Adrenal gland (tissue), 12 donors: ENCODE data around the gene TRIM24. TPM values are rescaled to one million over a fixed set of nuclear protein-coding genes. Genes with fewer than 3 reads are reported as not detected.

Experiments used
- DNase-seq, 7 donors: peaks; one replicate each; pipeline ENCODE4 v3.0.0-alpha.2; 2019 to 2020
- H3K27ac ChIP-seq, 5 donors: fragments of 200-600 bp; sonication (generic) in 4 of 5; 1 replicate in 3 of 5; 2 replicates in 2 of 5; pipeline versions ENCODE4 v1.5.1 to v1.8.0; 2016 to 2020; ENCODE audit warnings: mild to moderate bottlenecking in 1 of 5
- H3K27me3 ChIP-seq: fragments of 200-600 bp; 2 replicates; pipeline ENCODE4 v1.8.0; 2021
- H3K36me3 ChIP-seq, 2 donors: fragments of 200-600 bp; replicated peaks in 1 of 2; 1 replicate in 1 of 2; 2 replicates in 1 of 2; pipeline versions ENCODE4 v1.5.1 to v1.8.0; 2018 to 2022
- H3K4me1 ChIP-seq, 2 donors: fragments of 200-600 bp; replicated peaks in 1 of 2; 1 replicate in 1 of 2; 2 replicates in 1 of 2; pipeline versions ENCODE4 v1.5.1 to v1.8.0; 2018 to 2021
- H3K4me3 ChIP-seq, 4 donors: fragments of 200-600 bp; sonication (generic) in 3 of 4; one replicate each; pipeline ENCODE4 v1.5.1; 2016 to 2018
- H3K9me3 ChIP-seq, 3 donors: fragments of 200-600 bp; sonication (generic) in 1 of 3; replicated peaks in 1 of 3; 1 replicate in 2 of 3; 2 replicates in 1 of 3; pipeline versions ENCODE4 v1.5.1 to v1.8.0; 2016 to 2021
- CTCF ChIP-seq, 6 experiments: fragments of 450-650 bp in 4 of 6; fragments of 200-600 bp in 2 of 6; sonication (generic) in 1 of 6; IDR thresholded peaks; 1 replicate in 5 of 6; 2 replicates in 1 of 6; pipeline versions ENCODE4 v1.5.1 to v1.8.0; 2016 to 2021; ENCODE audit warnings: antibody characterized with exemption in 6 of 6, mild to moderate bottlenecking in 2 of 6, moderate library complexity in 1 of 6
- POLR2A ChIP-seq, 2 donors: fragments of 450-650 bp; IDR thresholded peaks; one replicate each; pipeline ENCODE4 v1.6.1; 2017; ENCODE audit warnings: antibody characterized with exemption in 2 of 2, mild to moderate bottlenecking in 2 of 2, moderate library complexity in 1 of 2
- WGBS, 4 donors: extraction: QIAGEN DNeasy Blood & Tissue Kit in 2 of 4; methylation state at CpG; one replicate each; pipeline versions ENCODE4 v1.1.5 to v1.1.7; 2013 to 2017; 5-methylcytosine and 5-hydroxymethylcytosine counted together
- intact Hi-C, 2 donors: fragments of 100-400 bp; cut with DNase I; formaldehyde crosslinking; loops; one replicate each; pipeline versions ENCODE4 v1.14.1 to v1.15.0; 2022 to 2023
- polyA plus RNA-seq, 3 donors: library from polyadenylated mRNA; stranded (reverse); fragments of 200-250 nt in 2 of 3; fragments of 350-450 nt in 1 of 3; fragmentation: Illumina TruSeq in 1 of 3; extraction: RNeasy Lipid Tissue Mini Kit (QIAGEN cat#74804) in 1 of 3; gene quantifications; one replicate each; pipeline ENCODE4 v1.2.3, GENCODE V29; 2013 to 2014
- total RNA-seq, 9 donors: library from RNA; depleted of rRNA in 4 of 9; stranded (reverse); fragments of >200 nt in 4 of 9; fragments of 120-200 nt in 1 of 9; fragmentation: NEBNext Ultra II Directional in 1 of 9; extraction: Animal tissue kit (Norgen Biotek cat#: 25700) in 1 of 9; gene quantifications; one replicate each; pipeline versions ENCODE4 v1.1.0 to v1.2.4, GENCODE V29; 2013 to 2023
- donor health status: healthy with polysubstance abuse.
- donor health status: Bipolar disorder and iron deficiency.
- donor health status: DM: yes; HTN: yes; CAD: no.
- donor health status: DM: no; HTN: no; CAD: no.
- donor health status: DM: no; HTN: no; CAD: no.
- donor health status: DM: yes; HTN: yes; CAD: no.

TRIM24 gene
- total and polyA plus RNA-seq, 12 donors, result 22.7 to 103 (median 59.4) TPM

DNA sequence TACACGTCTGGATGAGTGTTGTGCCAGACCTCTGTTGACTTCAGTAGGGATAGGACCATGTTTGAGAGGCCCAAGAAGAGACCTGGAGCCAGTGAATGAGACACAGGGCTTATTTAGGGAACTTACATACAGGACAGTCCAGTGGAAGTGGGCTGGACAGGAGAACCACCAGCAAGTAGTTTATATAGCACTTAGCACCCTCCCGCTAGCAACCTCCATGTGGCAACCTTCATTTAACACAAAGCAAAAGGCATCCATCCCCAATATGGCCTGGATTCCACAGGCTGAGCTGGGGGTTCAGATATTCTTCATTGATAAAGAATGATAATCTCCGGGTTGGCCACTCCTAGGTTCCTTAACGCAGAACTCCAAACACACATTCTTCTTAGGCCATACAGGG is 93.7 kb downstream of the TRIM24 start:
- 89 to 96% (median 94%) methylated on average over 4 of the region's 4 CpGs for WGBS, 4 donors
- no peak for TF ChIP-seq CTCF (IDR thresholded peaks at IDR 0.05)
- no peak for TF ChIP-seq POLR2A (IDR thresholded peaks at IDR 0.05)
- H3K4me3 ChIP-seq, result no peak overlapping the region
- intact Hi-C loops, result no loop called here
- H3K27ac ChIP-seq, result no peak overlapping the region
- H3K36me3 ChIP-seq, result peaks cover 0 to 79% of the 10 kb centered on the region in 2 donors
- peaks cover 0 to 23% (median 19%) of the 10 kb centered on the region in 3 donors for H3K9me3 ChIP-seq
- no peak for DNase-seq
- no peaks in the 10 kb centered on the region for H3K27me3 ChIP-seq
- no peaks in the 10 kb centered on the region for H3K4me1 ChIP-seq

- TF ChIP-seq CTCF (IDR thresholded peaks at IDR 0.05) (no peak), POLR2A (IDR thresholded peaks at IDR 0.05) (no peak)
- Histone ChIP-seq H3K36me3 (peaks cover 0 to 83% of the 10 kb centered on the region in 2 donors), H3K27me3 (no peaks in the 10 kb centered on the region), H3K9me3 (peaks cover 0 to 23% (median 19%) of the 10 kb centered on the region in 3 donors), H3K4me1 (no peaks in the 10 kb centered on the region), H3K27ac (no peak overlapping the region), H3K4me3 (no peak overlapping the region)
- WGBS, 4 donors, result 96 to 97% (median 96%) methylated on average over 4 of the region's 4 CpGs
- no peak for DNase-seq
- intact Hi-C loops, result no loop called here
Measured at GRCh38 chr7:138554674-138555073, 94.6 kb downstream of the TRIM24 start.

GRCh38 chr7:138555684-138556083 is 95.6 kb downstream of the TRIM24 start:
- Histone ChIP-seq H3K9me3 (peaks cover 0 to 23% (median 19%) of the 10 kb centered on the region in 3 donors), H3K27me3 (no peaks in the 10 kb centered on the region), H3K36me3 (peaks cover 0 to 87% of the 10 kb centered on the region in 2 donors), H3K4me1 (no peaks in the 10 kb centered on the region), H3K27ac (no peak overlapping the region), H3K4me3 (no peak overlapping the region)
- no peak for DNase-seq
- 95 to 99% (median 97%) methylated on average over 4 of the region's 4 CpGs for WGBS, 4 donors
- intact Hi-C loops, result no loop called here
- TF ChIP-seq POLR2A (IDR thresholded peaks at IDR 0.05) (no peak), CTCF (IDR thresholded peaks at IDR 0.05) (no peak)

DNA sequence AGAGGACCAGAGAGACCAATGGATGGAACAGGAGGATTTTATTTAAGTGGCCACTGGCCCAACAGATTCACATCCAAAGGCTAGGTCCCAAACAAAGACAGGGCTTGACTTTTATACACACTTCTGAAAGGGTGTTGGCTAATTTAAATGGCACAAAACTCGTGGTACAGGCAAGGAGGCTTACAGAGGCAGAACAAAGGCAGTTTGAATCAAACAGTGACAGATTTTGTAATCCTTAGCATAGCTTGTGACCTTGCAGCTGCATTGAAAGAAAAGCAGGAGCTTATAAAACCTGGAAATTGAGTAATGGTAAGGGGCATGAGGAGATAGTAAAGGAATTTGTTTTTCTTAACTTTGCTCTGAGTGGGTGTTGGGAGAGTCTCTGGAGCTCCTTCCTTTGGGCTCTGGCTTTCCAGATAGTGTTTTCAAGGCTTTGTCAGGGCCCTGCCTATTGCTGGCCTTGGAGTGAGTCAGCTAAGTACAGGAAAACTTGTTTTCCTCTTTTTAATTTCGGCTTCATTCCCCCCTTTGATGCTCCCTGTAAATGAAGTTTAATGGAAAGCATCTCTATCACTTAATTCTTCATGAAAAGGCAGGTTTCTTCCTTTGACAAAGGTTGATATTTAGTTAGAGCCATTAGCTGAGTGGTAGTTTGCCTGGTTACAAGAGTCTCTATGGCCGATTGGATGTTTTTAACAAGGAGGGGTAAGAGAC is 96.9 kb downstream of the TRIM24 start:
- intact Hi-C loops, result no loop called here
- Histone ChIP-seq H3K36me3 (peaks cover 0 to 75% of the 10 kb centered on the region in 2 donors), H3K9me3 (peaks cover 0 to 23% (median 19%) of the 10 kb centered on the region in 3 donors), H3K4me1 (no peaks in the 10 kb centered on the region), H3K4me3 (no peak overlapping the region), H3K27ac (no peak overlapping the region), H3K27me3 (no peaks in the 10 kb centered on the region)
- TF ChIP-seq POLR2A (IDR thresholded peaks at IDR 0.05) (no peak), CTCF (IDR thresholded peaks at IDR 0.05) (no peak)
- no peak for DNase-seq
- 94 to 96% (median 95%) methylated on average over 3 of the region's 3 CpGs for WGBS, 4 donors
